GM18907 (cell line): Measurements from ENCODE around the gene NUP85.
A peak's percentile ranks its signal among the peaks of the same experiment; 100 is the strongest.
"Not testable (repeated sequence)": the region's sequence is repeated elsewhere in the genome, so short reads cannot be mapped to it uniquely, and the experiment has no call there.

Source experiments
- ATAC-seq: cut with Tn5 transposase; IDR thresholded peaks from one replicate; pipeline ENCODE4 v1.9.1; 2021; ENCODE audit warnings: mild to moderate bottlenecking, moderate library complexity; ENCODE audit not compliant: unreplicated experiment

NUP85 gene

GRCh38 chr17:75240394-75241142 lies 35.1 kb downstream of the NUP85 start:
- ATAC-seq: no peak

- ATAC-seq: no peak
Observed at GRCh38 chr17:75241143-75241430, 35.6 kb downstream of the NUP85 start.

- no peak for ATAC-seq
Observed at GRCh38 chr17:75241502-75241901, 36.0 kb downstream of the NUP85 start.

- no peak for ATAC-seq
Observed at GRCh38 chr17:75241996-75242460, 36.5 kb downstream of the NUP85 start.

- no peak for ATAC-seq
Observed at GRCh38 chr17:75242461-75243042, 37.1 kb downstream of the NUP85 start.

GRCh38 chr17:75244133-75244866 lies 38.8 kb downstream of the NUP85 start:
- ATAC-seq: no peak

GRCh38 chr17:75245011-75245410 lies 39.5 kb downstream of the NUP85 start:
- no peak for ATAC-seq

GRCh38 chr17:75246404-75246803 lies 40.9 kb downstream of the NUP85 start:
- ATAC-seq: no peak

- ATAC-seq: no peak
Observed at GRCh38 chr17:75249564-75249963, 44.1 kb downstream of the NUP85 start.

GRCh38 chr17:75250009-75250471 lies 44.6 kb downstream of the NUP85 start:
- ATAC-seq: peak; percentile 73

- no peak for ATAC-seq
Observed at GRCh38 chr17:75252039-75252816, 46.7 kb downstream of the NUP85 start.

- ATAC-seq: not testable (repeated sequence)
Observed at GRCh38 chr17:75255954-75256698, 50.6 kb downstream of the NUP85 start.

GRCh38 chr17:75257228-75257627 lies 51.7 kb downstream of the NUP85 start:
- not testable (repeated sequence) for ATAC-seq

GRCh38 chr17:75260641-75261335 lies 55.3 kb downstream of the NUP85 start:
- peak; percentile 30 for ATAC-seq

GRCh38 chr17:75261336-75262111 lies 56.0 kb downstream of the NUP85 start, which contains the start of the genes GGA3 and MRPS7:
GGA3 (minus strand) TSS chr17:75261606; CDS start chr17:75261587, 19 bp downstream.
MRPS7 (plus strand) TSS chr17:75261879; CDS start chr17:75261901, 22 bp downstream.
- ATAC-seq: peak; percentile 88

- peak; percentile 14 for ATAC-seq
Observed at GRCh38 chr17:75262112-75262606, 56.7 kb downstream of the NUP85 start.

- no peak for ATAC-seq
Observed at GRCh38 chr17:75263055-75263454, 57.6 kb downstream of the NUP85 start.

- ATAC-seq: no peak
Observed at GRCh38 chr17:75265614-75266315, 60.3 kb downstream of the NUP85 start.
